WTC11 (cell line): Measurements from ENCODE around the gene MAP4K4. TPM values are rescaled to one million over a fixed set of nuclear protein-coding genes. Genes with fewer than 3 reads are reported as not detected.

Source experiments
- ATAC-seq: fragments of 200-7000 bp; cut with Tn5 transposase; 2 replicates; pipeline ENCODE4 v1.10.0; 2021; ENCODE audit warnings: mild to moderate bottlenecking, moderate library complexity
- CTCF ChIA-PET: fragments of 300-600 bp; sonication (Branson Sonifier 250); formaldehyde crosslinking; loops from one replicate; lab custom pipeline; 2021; ENCODE audit warnings: antibody characterized with exemption; lab: Charles Lee
- POLR2A ChIA-PET: fragments of 350-600 bp; sonication (Branson Sonifier 250); formaldehyde crosslinking; loops from one replicate; lab custom pipeline; 2021; ENCODE audit warnings: antibody characterized with exemption; lab: Charles Lee
- DNase-seq: peaks from one replicate; pipeline ENCODE4 v3.0.0; 2021; ENCODE audit warnings: low spot score
- H3K27ac Mint-ChIP-seq: 2 replicates; pipeline ENCODE4 v1.8.0; 2021; ENCODE audit warnings: mixed read lengths
- H3K27me3 Mint-ChIP-seq: 2 replicates; pipeline ENCODE4 v1.8.0; 2021; ENCODE audit warnings: low read depth, mild to moderate bottlenecking, moderate library complexity, mixed read lengths
- H3K36me3 Mint-ChIP-seq: 2 replicates; pipeline ENCODE4 v1.8.0; 2021; ENCODE audit warnings: mixed read lengths
- H3K4me1 Mint-ChIP-seq: 2 replicates; pipeline ENCODE4 v1.8.0; 2022; ENCODE audit warnings: mixed read lengths
- H3K4me3 Mint-ChIP-seq: 2 replicates; pipeline ENCODE4 v1.8.0; 2021; ENCODE audit warnings: mild to moderate bottlenecking, moderate library complexity, mixed read lengths
- H3K9me3 Mint-ChIP-seq: 2 replicates; pipeline ENCODE4 v1.8.0; 2021; ENCODE audit warnings: mixed read lengths
- ATF2 ChIP-seq: sonication (generic); formaldehyde crosslinking; IDR thresholded peaks from 2 replicates; pipeline ENCODE4 v1.8.1; 2022; ENCODE audit warnings: low read depth, missing genetic modification reagents, borderline replicate concordance
- E2F1 ChIP-seq: sonication (generic); formaldehyde crosslinking; IDR thresholded peaks from 2 replicates; pipeline ENCODE4 v1.8.0; 2022; ENCODE audit warnings: mild to moderate bottlenecking, missing genetic modification reagents
- E2F5 ChIP-seq: sonication (generic); formaldehyde crosslinking; IDR thresholded peaks from 2 replicates; pipeline ENCODE4 v1.8.1; 2022; ENCODE audit warnings: mild to moderate bottlenecking, moderate library complexity, missing genetic modification reagents
- ELF4 ChIP-seq: sonication (generic); formaldehyde crosslinking; IDR thresholded peaks from 2 replicates; pipeline ENCODE4 v1.8.1; 2022; ENCODE audit warnings: low read depth, mild to moderate bottlenecking, moderate library complexity, missing genetic modification reagents
- FOXP4 ChIP-seq: sonication (generic); formaldehyde crosslinking; IDR thresholded peaks from 2 replicates; pipeline ENCODE4 v1.8.0; 2022; ENCODE audit warnings: mild to moderate bottlenecking, missing genetic modification reagents
- GABPB1 ChIP-seq: sonication (generic); formaldehyde crosslinking; IDR thresholded peaks from 2 replicates; pipeline ENCODE4 v1.8.1; 2023; ENCODE audit warnings: mild to moderate bottlenecking, missing genetic modification reagents
- HMGA2 ChIP-seq: fragments of 250-450 bp; sonication (Bioruptor Pico); IDR thresholded peaks from 2 replicates; pipeline ENCODE4 v1.4.0; 2021; ENCODE audit warnings: mild to moderate bottlenecking, moderate library complexity
- IRF2 ChIP-seq: sonication (generic); formaldehyde crosslinking; IDR thresholded peaks from 2 replicates; pipeline ENCODE4 v1.8.0; 2022; ENCODE audit warnings: low read depth, missing genetic modification reagents, borderline replicate concordance
- KAT7 ChIP-seq: sonication (generic); formaldehyde crosslinking; IDR thresholded peaks from 2 replicates; pipeline ENCODE4 v1.8.1; 2023; ENCODE audit warnings: missing genetic modification reagents, mild to moderate bottlenecking, borderline replicate concordance
- MYBL2 ChIP-seq: sonication (generic); formaldehyde crosslinking; IDR thresholded peaks from 2 replicates; pipeline ENCODE4 v1.8.1; 2023; ENCODE audit warnings: mild to moderate bottlenecking, moderate library complexity, missing genetic modification reagents
- NR2C2 ChIP-seq: sonication (generic); formaldehyde crosslinking; IDR thresholded peaks from 2 replicates; pipeline ENCODE4 v1.8.0; 2022; ENCODE audit warnings: mild to moderate bottlenecking, missing genetic modification reagents
- SMAD4 ChIP-seq: sonication (generic); formaldehyde crosslinking; IDR thresholded peaks from 2 replicates; pipeline ENCODE4 v1.8.0; 2022; ENCODE audit warnings: mild to moderate bottlenecking, missing genetic modification reagents
- TEAD1 ChIP-seq: sonication (generic); formaldehyde crosslinking; IDR thresholded peaks from 2 replicates; pipeline ENCODE4 v1.8.0; 2022; ENCODE audit warnings: mild to moderate bottlenecking, missing genetic modification reagents
- USF1 ChIP-seq: sonication (generic); formaldehyde crosslinking; IDR thresholded peaks from 2 replicates; pipeline ENCODE4 v1.8.0; 2022; ENCODE audit warnings: mild to moderate bottlenecking, missing genetic modification reagents
- USF2 ChIP-seq: sonication (generic); formaldehyde crosslinking; IDR thresholded peaks from 2 replicates; pipeline ENCODE4 v1.8.1; 2023; ENCODE audit warnings: mild to moderate bottlenecking, missing genetic modification reagents, moderate library complexity
- ZNF138 ChIP-seq: sonication (generic); formaldehyde crosslinking; conservative IDR thresholded peaks from 2 replicates; pipeline ENCODE4 v1.8.1; 2022; ENCODE audit warnings: mild to moderate bottlenecking, moderate library complexity, missing genetic modification reagents
- ZNF263 ChIP-seq: sonication (generic); formaldehyde crosslinking; IDR thresholded peaks from 2 replicates; pipeline ENCODE4 v1.8.1; 2022; ENCODE audit warnings: low read depth, mild to moderate bottlenecking, moderate library complexity, missing genetic modification reagents
- ZNF423 ChIP-seq: fragments of 250-450 bp; sonication (Bioruptor Pico); IDR thresholded peaks from 2 replicates; pipeline ENCODE4 v2.1.2; 2022; ENCODE audit warnings: mild to moderate bottlenecking, moderate library complexity
- ZNF425 ChIP-seq: fragments of 250-450 bp; sonication (Bioruptor Pico); conservative IDR thresholded peaks from 2 replicates; pipeline ENCODE4 v1.9.0; 2021; ENCODE audit warnings: mild to moderate bottlenecking
- total RNA-seq: library from RNA; stranded (reverse); gene quantifications from 3 replicates; pipeline ENCODE4 v1.2.3, GENCODE V29; 2021

MAP4K4 gene
- total RNA-seq, 1 experiment from 2014 or later, result 112 TPM

- no peak for TF ChIP-seq E2F1
- no peak for TF ChIP-seq ZNF138 (CRISPR knock-in tag)
- no peak for TF ChIP-seq FOXP4 (CRISPR knock-in tag)
- TF ChIP-seq GABPB1 (CRISPR knock-in tag), result no peak
- TF ChIP-seq TEAD1 (CRISPR knock-in tag), result no peak
- TF ChIP-seq ZNF263 (CRISPR knock-in tag), result no peak
- TF ChIP-seq ATF2 (CRISPR knock-in tag), result no peak
- no peak for TF ChIP-seq SMAD4 (CRISPR knock-in tag)
Measured at GRCh38 chr2:101808006-101808562, 110.6 kb downstream of the MAP4K4 start (continued).

- DNase-seq (no peak), ATAC-seq (no peak)
- no peak overlapping the region for H3K4me3 Mint-ChIP-seq
- TF ChIP-seq HMGA2 (no peak), IRF2 (CRISPR knock-in tag) (no peak), ZNF425 (CRISPR knock-in tag) (no peak), NR2C2 (CRISPR knock-in tag) (no peak), USF2 (CRISPR knock-in tag) (no peak), USF1 (no peak), E2F5 (CRISPR knock-in tag) (no peak), MYBL2 (CRISPR knock-in tag) (no peak), KAT7 (no peak), ZNF423 (CRISPR knock-in tag) (no peak), ELF4 (no peak)
- H3K27ac Mint-ChIP-seq, result no peak overlapping the region
- no peaks in the 10 kb centered on the region for H3K27me3 Mint-ChIP-seq
- peaks cover 7% of the 10 kb centered on the region; the same call in 1 of the 2 replicates for H3K36me3 Mint-ChIP-seq
- CTCF ChIA-PET, result interaction anchor here (1.6 kb wide), 1 partner anchor 34 kb away, joined by 4 read pairs; no protein-coding TSS in a partner anchor
- POLR2A ChIA-PET, result no interaction called here
- no peaks in the 10 kb centered on the region for H3K9me3 Mint-ChIP-seq
- H3K4me1 Mint-ChIP-seq, result peaks cover 74% of the 10 kb centered on the region
Measured at GRCh38 chr2:101809698-101810097, 112.2 kb downstream of the MAP4K4 start.
